HepG2 (cell line): ENCODE results near the gene KIF2C. TPM values are rescaled to one million over a fixed set of nuclear protein-coding genes. Genes with fewer than 3 reads are reported as not detected.

ENCODE experiments used
- DNMT3B ChIP-seq: conservative IDR thresholded peaks from 2 replicates; pipeline ENCODE4 v1.6.1; 2016; ENCODE audit warnings: missing biosample characterization, control low read depth
- KDM3A ChIP-seq: IDR thresholded peaks from 2 replicates; pipeline ENCODE4 v1.6.1; 2018; ENCODE audit warnings: low read depth, missing compliant biosample characterization
- KMT2A ChIP-seq: sonication (generic); formaldehyde crosslinking; IDR thresholded peaks from 2 replicates; pipeline ENCODE4 v1.4.0; 2020; ENCODE audit warnings: missing genetic modification reagents
- MAFK ChIP-seq, 2 experiments: IDR thresholded peaks in 1 of 2; conservative IDR thresholded peaks in 1 of 2; 2 replicates each; pipeline ENCODE4 v1.6.1; 2011; ENCODE audit warnings: improper control_type of control experiment in 2 of 2, low read length in 2 of 2
- MAZ ChIP-seq, 2 experiments: sonication (generic) in 1 of 2; formaldehyde crosslinking in 1 of 2; IDR thresholded peaks; 2 replicates each; pipeline versions ENCODE4 v1.5.0 to v1.6.1; 2012 to 2020; ENCODE audit warnings: low read depth in 2 of 2, mild to moderate bottlenecking in 2 of 2, borderline replicate concordance in 1 of 2, improper control_type of control experiment in 1 of 2, low read length in 1 of 2, missing genetic modification reagents in 1 of 2, moderate library complexity in 1 of 2
- NAIF1 ChIP-seq: sonication (generic); formaldehyde crosslinking; IDR thresholded peaks from 2 replicates; pipeline ENCODE4 v1.5.0; 2020; ENCODE audit warnings: mild to moderate bottlenecking, missing genetic modification reagents, borderline replicate concordance
- NFE2L2 ChIP-seq: fragments of 150-350 bp; IDR thresholded peaks from 2 replicates; pipeline ENCODE4 v1.6.1; 2014; ENCODE audit warnings: low read length
- NFYC ChIP-seq: IDR thresholded peaks from 2 replicates; pipeline ENCODE4 v1.6.1; 2016; ENCODE audit warnings: missing genetic modification reagents, missing compliant biosample characterization
- POLR2A ChIP-seq, 2 experiments: IDR thresholded peaks; 2 replicates each; pipeline ENCODE4 v1.6.1; 2011; ENCODE audit warnings: low read depth in 2 of 2, low read length in 2 of 2, mild to moderate bottlenecking in 1 of 2, moderate library complexity in 1 of 2; ENCODE audit not compliant: insufficient read depth in 1 of 2
- RBM22 ChIP-seq: fragments of 200-400 bp; formaldehyde crosslinking; optimal IDR thresholded peaks from 2 replicates; pipeline ENCODE3; 2017; ENCODE audit warnings: mild to moderate bottlenecking, low read length, moderate library complexity
- SCMH1 ChIP-seq: sonication (generic); formaldehyde crosslinking; IDR thresholded peaks from 2 replicates; pipeline ENCODE4 v1.9.0; 2021; ENCODE audit warnings: missing genetic modification reagents, mild to moderate bottlenecking, borderline replicate concordance
- SMC3 ChIP-seq: IDR thresholded peaks from 2 replicates; pipeline ENCODE4 v1.6.1; 2011; ENCODE audit warnings: low read length, improper control_type of control experiment
- TAF15 ChIP-seq: fragments of 200-400 bp; formaldehyde crosslinking; IDR thresholded peaks from one replicate; pipeline ENCODE4 v1.6.1; 2018; ENCODE audit warnings: mild to moderate bottlenecking, low read depth, low read length; ENCODE audit not compliant: poor library complexity, severe bottlenecking
- TEAD3 ChIP-seq: optimal IDR thresholded peaks from 2 replicates; pipeline ENCODE3; 2016; ENCODE audit warnings: borderline replicate concordance
- XRCC5 ChIP-seq: fragments of 200-400 bp; formaldehyde crosslinking; optimal IDR thresholded peaks from 2 replicates; pipeline ENCODE3; 2017; ENCODE audit warnings: mild to moderate bottlenecking, low read length
- ZBTB7B ChIP-seq: sonication (generic); formaldehyde crosslinking; IDR thresholded peaks from 2 replicates; pipeline ENCODE4 v1.4.0; 2020; ENCODE audit warnings: missing genetic modification reagents
- ZNF235 ChIP-seq: sonication (generic); formaldehyde crosslinking; IDR thresholded peaks from 2 replicates; pipeline ENCODE4 v1.8.1; 2023; ENCODE audit warnings: mild to moderate bottlenecking, missing genetic modification reagents, borderline replicate concordance
- ZNF441 ChIP-seq: sonication (generic); formaldehyde crosslinking; IDR thresholded peaks from 2 replicates; pipeline ENCODE4 v1.7.0; 2021; ENCODE audit warnings: missing genetic modification reagents, borderline replicate concordance
- ZNF549 ChIP-seq: sonication (generic); formaldehyde crosslinking; IDR thresholded peaks from 2 replicates; pipeline ENCODE4 v1.5.0; 2020; ENCODE audit warnings: missing genetic modification reagents
- ZNF577 ChIP-seq: sonication (generic); formaldehyde crosslinking; IDR thresholded peaks from 2 replicates; pipeline ENCODE4 v1.4.0; 2020; ENCODE audit warnings: mild to moderate bottlenecking, low read depth, missing genetic modification reagents, borderline replicate concordance
- ZNF883 ChIP-seq: sonication (generic); formaldehyde crosslinking; IDR thresholded peaks from 2 replicates; pipeline ENCODE4 v1.5.1; 2020; ENCODE audit warnings: mild to moderate bottlenecking, missing genetic modification reagents; ENCODE audit errors: not compliant biosample characterization
- ZSCAN30 ChIP-seq: sonication (generic); formaldehyde crosslinking; IDR thresholded peaks from 2 replicates; pipeline ENCODE4 v1.5.0; 2020; ENCODE audit warnings: mild to moderate bottlenecking, missing genetic modification reagents
- polyA plus RNA-seq, 8 experiments: library from polyadenylated mRNA; depleted of rRNA in 3 of 8; stranded (reverse) in 7 of 8; unstranded in 1 of 8; fragments of >200 nt; fragmentation: Illumina TruSeq in 4 of 8; extraction: Trizol in 4 of 8; gene quantifications; 2 replicates each; pipeline versions ENCODE4 v1.2.1 to v1.2.3, GENCODE V29; 2011 to 2016; ENCODE audit warnings: low read depth in 4 of 8, missing spikeins in 1 of 8, mixed read lengths in 1 of 8; ENCODE audit not compliant: insufficient read depth in 1 of 8
- total RNA-seq, 5 experiments: library from RNA; depleted of rRNA; stranded (reverse); fragments of >200 nt; fragmentation: Illumina TruSeq; extraction: Trizol; gene quantifications; 2 replicates each; pipeline ENCODE4 v1.2.3, GENCODE V29; 2016; ENCODE audit warnings: low read depth in 1 of 5
- TF ChIP-seq, protein P1 (sequence below): conservative IDR thresholded peaks from 2 replicates; pipeline ENCODE4 v1.6.1; 2018; ENCODE audit warnings: missing genetic modification reagents
- TF ChIP-seq, protein P2 (sequence below): sonication (generic); formaldehyde crosslinking; IDR thresholded peaks from 2 replicates; pipeline ENCODE4 v1.9.0; 2021; ENCODE audit warnings: missing genetic modification reagents, mild to moderate bottlenecking, borderline replicate concordance
- TF ChIP-seq, protein P3 (sequence below): sonication (generic); formaldehyde crosslinking; IDR thresholded peaks from 2 replicates; pipeline ENCODE4 v1.5.0; 2020; ENCODE audit warnings: mild to moderate bottlenecking, missing genetic modification reagents

KIF2C gene
- total and polyA plus RNA-seq, 2 of the 13 experiments (the other 11 are each of a cell fraction or from before 2014, with no cell fraction given): 29.7 to 53.7 TPM

DNA sequence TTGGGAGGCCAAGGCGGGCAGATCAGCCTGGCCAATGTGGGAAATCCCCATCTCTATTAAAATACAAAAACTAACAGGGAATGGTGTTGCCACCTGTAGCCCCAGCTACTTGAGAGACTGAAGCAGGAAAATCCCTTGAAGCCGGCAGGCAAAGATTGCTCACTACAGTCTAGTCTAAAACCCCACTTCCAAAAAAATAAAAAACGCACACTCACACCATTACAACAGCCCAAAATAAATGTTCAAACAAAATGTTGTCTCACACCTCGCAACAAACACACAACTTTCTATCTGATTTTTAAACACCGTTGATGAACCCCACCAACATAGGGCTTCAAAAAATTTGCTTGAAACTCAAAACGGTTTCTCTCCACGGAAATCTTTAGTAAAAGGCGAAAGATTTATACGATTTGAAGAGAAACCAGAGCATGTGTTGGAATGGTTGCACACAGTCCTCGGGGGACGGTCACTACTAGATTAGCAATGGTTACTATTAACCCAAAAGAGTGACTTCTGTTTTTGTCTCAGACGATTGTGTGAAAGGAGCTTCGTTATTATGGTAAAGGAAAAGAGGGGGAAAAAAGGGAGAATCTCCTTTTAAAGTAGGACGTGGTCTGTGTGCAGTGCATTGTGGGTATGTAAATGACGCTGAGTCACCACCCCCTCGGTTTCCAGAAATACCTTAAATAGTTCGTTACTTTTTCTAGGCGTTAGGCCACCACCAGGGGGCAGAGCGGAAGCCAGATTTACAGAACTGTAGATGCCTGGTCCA is 8.7 kb upstream of the KIF2C start, which contains the start of gene RNU5D-1 (continued):
- TF ChIP-seq, protein P1, sequence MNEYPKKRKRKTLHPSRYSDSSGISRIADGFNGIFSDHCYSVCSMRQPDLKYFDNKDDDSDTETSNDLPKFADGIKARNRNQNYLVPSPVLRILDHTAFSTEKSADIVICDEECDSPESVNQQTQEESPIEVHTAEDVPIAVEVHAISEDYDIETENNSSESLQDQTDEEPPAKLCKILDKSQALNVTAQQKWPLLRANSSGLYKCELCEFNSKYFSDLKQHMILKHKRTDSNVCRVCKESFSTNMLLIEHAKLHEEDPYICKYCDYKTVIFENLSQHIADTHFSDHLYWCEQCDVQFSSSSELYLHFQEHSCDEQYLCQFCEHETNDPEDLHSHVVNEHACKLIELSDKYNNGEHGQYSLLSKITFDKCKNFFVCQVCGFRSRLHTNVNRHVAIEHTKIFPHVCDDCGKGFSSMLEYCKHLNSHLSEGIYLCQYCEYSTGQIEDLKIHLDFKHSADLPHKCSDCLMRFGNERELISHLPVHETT (CRISPR knock-in tag): no peak
- TF ChIP-seq TEAD3 (CRISPR knock-in tag) (peak; percentile 94), ZNF235 (CRISPR knock-in tag) (no peak), XRCC5 (peak; percentile 58), KMT2A (CRISPR knock-in tag) (peak; percentile 62; the same call in 1 of the 2 replicates), KDM3A (CRISPR knock-in tag) (peak; percentile 86; the same call in 1 of the 2 replicates), SCMH1 (CRISPR knock-in tag) (no peak), ZBTB7B (CRISPR knock-in tag) (peak; percentile 3; the same call in 1 of the 2 replicates), POLR2A (IDR thresholded peaks at IDR 0.05; ENCODE audit: insufficient read depth in 1 of 2, low read depth in 2 of 2, low read length in 2 of 2) (peak; percentile 97 to 100), ZNF549 (CRISPR knock-in tag) (no peak), ZNF441 (CRISPR knock-in tag) (no peak; the same call in none of the 2 replicates), ZSCAN30 (CRISPR knock-in tag) (no peak), NFE2L2 (peak; percentile 66; the same call in 1 of the 2 replicates), MAFK (conservative IDR thresholded peaks at IDR 0.05 in 1 of 2, IDR thresholded peaks at IDR 0.05 in 1 of 2; ENCODE audit: low read length in 2 of 2) (no peak; a peak in 1 of 4 replicates), NFYC (CRISPR knock-in tag) (peak; percentile 19; the same call in 1 of the 2 replicates), ZNF577 (CRISPR knock-in tag) (no peak), RBM22 (peak; percentile 22), SMC3 (peak; percentile 10; the same call in 1 of the 2 replicates), ZNF883 (no peak), TAF15 (no peak), DNMT3B (CRISPR knock-in tag) (no peak), NAIF1 (no peak), MAZ (IDR thresholded peaks at IDR 0.05; ENCODE audit: borderline replicate concordance, low read depth, low read length) (peak; percentile 73; the same call in 1 of the 2 replicates), MAZ (CRISPR knock-in tag; IDR thresholded peaks at IDR 0.05; ENCODE audit: low read depth) (no peak)
- TF ChIP-seq, protein P2, sequence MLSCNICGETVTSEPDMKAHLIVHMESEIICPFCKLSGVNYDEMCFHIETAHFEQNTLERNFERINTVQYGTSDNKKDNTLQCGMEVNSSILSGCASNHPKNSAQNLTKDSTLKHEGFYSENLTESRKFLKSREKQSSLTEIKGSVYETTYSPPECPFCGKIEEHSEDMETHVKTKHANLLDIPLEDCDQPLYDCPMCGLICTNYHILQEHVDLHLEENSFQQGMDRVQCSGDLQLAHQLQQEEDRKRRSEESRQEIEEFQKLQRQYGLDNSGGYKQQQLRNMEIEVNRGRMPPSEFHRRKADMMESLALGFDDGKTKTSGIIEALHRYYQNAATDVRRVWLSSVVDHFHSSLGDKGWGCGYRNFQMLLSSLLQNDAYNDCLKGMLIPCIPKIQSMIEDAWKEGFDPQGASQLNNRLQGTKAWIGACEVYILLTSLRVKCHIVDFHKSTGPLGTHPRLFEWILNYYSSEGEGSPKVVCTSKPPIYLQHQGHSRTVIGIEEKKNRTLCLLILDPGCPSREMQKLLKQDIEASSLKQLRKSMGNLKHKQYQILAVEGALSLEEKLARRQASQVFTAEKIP (CRISPR knock-in tag): no peak
- TF ChIP-seq, protein P3, sequence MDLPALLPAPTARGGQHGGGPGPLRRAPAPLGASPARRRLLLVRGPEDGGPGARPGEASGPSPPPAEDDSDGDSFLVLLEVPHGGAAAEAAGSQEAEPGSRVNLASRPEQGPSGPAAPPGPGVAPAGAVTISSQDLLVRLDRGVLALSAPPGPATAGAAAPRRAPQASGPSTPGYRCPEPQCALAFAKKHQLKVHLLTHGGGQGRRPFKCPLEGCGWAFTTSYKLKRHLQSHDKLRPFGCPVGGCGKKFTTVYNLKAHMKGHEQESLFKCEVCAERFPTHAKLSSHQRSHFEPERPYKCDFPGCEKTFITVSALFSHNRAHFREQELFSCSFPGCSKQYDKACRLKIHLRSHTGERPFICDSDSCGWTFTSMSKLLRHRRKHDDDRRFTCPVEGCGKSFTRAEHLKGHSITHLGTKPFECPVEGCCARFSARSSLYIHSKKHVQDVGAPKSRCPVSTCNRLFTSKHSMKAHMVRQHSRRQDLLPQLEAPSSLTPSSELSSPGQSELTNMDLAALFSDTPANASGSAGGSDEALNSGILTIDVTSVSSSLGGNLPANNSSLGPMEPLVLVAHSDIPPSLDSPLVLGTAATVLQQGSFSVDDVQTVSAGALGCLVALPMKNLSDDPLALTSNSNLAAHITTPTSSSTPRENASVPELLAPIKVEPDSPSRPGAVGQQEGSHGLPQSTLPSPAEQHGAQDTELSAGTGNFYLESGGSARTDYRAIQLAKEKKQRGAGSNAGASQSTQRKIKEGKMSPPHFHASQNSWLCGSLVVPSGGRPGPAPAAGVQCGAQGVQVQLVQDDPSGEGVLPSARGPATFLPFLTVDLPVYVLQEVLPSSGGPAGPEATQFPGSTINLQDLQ: peak; percentile 48; the same call in 1 of the 2 replicates
